Measurements from ENCODE around the gene UIMC1.
A peak's percentile ranks its signal among the peaks of the same experiment; 100 is the strongest.

UIMC1 gene

DNA sequence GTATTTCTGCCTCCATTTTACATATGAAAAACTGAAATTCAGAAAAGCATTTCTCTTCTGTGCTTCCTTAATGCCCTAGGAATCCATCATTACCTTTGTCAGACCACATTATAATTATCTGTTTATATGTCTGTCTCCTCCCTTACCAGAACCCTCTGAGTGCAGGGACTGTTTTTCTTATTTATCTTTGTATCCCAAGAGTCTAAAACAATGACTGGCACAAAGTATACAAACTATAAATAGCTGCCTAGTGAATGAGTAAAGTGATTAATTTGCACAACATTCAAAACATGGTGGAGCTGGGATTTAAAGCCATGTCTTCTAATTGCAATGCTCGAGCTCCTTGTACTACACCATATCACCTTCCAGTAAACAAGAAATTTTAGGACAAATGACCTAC lies 58.1 kb downstream of the UIMC1 start:
- DNase-seq, result no peak

DNA sequence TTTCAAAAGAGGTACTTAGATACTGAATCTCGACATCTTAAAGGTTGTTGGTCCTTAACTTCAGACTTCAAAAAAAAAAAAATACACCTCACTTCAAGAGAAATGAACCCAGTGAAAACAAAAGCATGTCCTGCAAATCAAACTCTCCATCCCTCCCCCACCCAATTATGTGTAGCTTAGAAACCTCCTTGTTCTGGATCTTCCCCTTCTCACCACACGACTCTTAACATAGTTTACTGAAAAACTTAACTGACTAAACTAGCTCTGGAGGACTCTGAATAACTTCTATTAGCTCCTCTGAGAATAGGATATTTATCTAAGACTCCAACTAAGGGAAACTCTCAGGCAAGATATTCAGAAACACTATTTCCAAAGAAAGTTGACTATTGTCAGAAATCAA lies 58.7 kb downstream of the UIMC1 start:
- DNase-seq, result no peak

- no peak for DNase-seq
These were observed 62.3 kb downstream of the UIMC1 start for GRCh38 chr5:176944268-176944667.

DNA sequence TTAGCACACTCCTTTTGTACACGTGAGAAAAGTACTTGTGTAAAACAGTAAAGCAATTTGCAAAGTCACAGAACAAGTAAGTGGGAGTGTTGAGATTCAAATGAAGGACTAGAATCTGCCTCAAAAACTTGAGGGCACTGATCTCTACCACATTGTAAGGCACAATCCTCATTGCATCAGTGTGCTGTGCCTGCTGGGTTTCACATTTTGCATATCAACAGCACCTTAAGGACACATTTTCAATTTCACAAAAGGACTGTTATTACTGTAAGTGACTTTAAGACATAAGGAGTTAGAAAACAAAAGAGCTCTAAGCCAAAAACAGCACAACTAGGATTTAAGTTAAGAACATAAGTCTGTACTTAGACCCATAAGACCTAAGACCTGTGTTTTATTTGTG lies 62.8 kb downstream of the UIMC1 start:
- no peak for DNase-seq

DNA sequence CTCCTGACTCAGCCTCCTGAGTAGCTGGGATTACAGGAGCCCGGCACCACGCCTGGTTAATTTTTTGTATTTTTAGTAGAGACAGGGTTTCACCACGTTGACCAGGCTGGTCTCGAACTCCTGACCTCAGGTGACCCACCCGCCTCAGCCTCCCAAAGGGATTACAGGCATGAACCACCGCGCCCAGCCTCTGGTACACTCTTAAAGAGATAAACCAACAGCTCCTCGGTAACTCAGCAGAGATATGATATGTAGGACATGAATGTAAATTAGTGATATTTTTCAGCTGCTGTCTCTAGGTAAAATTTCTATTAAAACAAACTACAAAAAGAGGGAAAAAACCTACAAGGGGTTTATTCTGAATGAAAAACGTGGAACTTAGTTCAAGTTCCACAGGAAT lies 64.6 kb downstream of the UIMC1 start:
- no peak for DNase-seq

DNA sequence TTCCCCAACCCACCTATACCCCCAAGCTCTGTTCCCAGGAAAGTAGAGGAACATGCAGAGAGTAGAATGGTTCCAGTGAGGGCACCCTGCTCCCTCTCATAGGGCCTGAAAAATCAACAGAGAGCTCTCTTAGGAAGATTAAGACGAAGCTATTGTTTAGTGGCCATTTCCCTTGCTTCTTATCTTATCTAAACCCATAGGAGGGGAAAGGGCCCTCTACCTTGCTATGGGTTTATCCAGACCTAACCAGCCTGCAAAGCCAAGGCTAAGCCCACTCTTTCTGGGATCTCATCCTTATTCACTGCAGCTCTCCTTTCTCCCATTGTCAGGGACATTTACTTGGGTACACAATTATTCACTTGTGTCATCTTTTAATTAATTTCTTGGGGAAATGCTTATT lies 68.1 kb downstream of the UIMC1 start:
- no peak for DNase-seq

DNA sequence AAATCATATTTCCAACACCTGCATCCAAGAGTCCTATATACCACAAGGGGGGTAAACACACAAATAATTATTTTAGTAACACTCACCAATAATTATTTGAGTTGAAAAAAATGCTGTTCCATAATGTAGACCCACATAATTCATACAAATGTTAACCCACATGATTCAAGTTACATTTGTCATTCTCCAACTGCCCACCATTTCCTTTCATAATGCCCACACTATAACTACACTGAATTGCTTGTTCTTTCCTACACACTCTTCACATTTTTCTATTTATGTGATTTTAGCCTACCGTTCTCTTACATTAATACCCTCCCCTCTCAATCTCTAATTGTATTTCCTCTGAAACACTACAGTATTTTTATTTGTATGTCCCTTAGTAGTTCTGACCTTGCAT lies 71.6 kb downstream of the UIMC1 start:
- DNase-seq, result no peak

DNA sequence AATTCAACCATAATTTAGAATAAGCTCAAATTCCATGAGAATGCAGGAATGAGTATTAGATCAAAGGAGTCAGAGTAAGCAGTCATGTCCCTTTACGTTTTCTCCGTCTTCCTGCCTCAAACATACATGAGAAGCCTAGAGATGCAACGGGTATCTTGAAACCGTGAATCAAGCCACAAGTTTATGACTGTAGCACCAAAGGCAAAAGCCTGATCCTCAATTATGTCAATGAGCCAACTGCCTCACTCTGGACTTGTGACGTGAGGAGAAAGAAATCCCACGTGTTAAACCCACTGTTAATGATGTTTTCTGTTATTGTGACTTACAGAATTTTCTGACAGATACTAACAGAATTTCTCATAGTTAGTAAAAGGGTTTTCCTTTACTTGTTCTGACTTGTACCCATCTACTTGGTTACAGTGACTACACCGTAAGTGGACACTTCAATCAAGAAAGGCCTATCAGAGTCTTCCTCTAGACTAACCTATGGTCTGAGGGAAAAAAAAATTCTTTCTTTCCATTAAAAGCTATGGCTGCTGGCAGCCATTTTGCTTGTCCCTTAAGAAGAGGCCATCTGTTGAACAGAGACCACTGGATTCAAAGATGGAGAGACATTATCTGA lies 72.2 kb downstream of the UIMC1 start:
- no peak for DNase-seq

DNA sequence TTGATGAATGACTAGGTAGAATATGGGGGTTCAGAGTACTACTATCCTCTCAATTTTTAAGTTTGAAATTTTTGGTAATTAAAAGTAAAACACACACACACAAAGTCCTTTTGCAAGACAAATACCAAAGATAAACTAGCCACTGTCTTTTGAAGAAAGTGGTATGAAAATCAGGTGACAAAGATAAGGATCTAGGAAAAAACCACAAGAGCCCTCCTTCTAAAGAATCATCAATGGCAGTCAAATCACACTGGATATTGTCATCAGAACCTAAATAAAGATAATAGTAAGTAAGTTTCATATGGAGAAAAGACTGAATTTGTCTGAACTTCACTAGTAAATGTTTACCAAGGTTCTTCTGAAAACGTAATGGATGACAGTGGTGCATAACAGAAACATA lies 76.9 kb downstream of the UIMC1 start:
- DNase-seq, result no peak

DNA sequence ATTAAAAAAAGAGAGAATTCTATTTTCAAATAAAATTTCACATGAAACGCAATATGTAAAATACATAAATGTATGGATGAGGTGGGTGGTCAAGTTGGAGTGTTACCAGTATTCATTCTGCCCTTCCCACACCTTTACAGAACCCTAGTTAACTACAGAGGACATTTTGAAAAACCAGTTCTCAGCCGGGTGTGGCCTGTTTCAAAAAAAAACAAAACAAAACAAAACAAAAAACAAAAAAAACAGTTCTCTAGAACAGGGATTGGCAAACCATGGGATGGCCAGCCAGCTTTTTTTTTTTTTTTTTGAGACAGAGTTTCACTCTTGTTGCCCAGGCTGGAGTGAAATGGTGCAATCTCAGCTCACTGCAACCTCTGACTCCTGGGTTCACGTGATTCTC lies 79.0 kb downstream of the UIMC1 start:
- no peak for DNase-seq

DNA sequence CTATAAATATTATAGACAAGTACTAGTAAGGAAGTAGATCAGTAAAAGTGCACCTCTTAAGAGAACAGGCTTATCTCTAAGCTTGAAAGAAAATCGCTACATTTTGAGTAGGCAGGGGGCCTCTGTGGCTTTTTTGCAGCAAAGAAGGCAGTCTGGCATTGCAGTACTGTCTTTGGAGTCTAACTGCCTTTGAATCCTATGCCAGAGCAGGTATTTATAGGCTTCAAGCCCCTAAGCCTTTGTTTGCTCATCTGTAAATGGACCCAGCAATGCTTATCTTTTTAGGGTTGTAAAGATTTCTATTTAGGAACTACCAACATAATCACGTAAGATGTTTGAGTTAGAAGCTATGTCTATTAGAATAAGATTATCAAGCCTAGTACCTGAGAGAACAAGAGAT lies 83.8 kb downstream of the UIMC1 start:
- DNase-seq, result no peak

GRCh38 chr5:176921714-176922113 lies 84.9 kb downstream of the UIMC1 start:
- peak; percentile 41 for DNase-seq

GRCh38 chr5:176918613-176919012 lies 88.0 kb downstream of the UIMC1 start:
- no peak for DNase-seq

GRCh38 chr5:176916337-176916736 lies 90.2 kb downstream of the UIMC1 start:
- DNase-seq, result no peak

DNA sequence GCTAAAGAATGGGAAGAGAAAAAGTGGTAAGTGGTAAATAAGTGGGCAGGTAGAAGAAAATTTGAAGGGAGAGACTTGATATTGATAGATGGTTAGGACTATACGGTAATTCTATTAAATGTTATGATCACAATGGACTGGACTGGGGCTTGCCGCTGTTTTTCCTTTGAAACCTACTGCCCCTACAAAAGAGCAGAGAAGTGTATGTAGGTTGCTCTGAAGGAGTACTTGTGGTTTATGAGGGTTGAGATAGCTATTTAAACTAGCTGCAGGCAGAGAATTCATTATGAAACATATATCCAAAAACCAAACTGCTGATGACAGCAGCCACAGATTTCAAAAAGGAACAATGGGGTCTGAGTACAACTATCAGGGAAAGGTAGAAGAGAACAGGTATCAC lies 90.7 kb downstream of the UIMC1 start:
- no peak for DNase-seq

DNA sequence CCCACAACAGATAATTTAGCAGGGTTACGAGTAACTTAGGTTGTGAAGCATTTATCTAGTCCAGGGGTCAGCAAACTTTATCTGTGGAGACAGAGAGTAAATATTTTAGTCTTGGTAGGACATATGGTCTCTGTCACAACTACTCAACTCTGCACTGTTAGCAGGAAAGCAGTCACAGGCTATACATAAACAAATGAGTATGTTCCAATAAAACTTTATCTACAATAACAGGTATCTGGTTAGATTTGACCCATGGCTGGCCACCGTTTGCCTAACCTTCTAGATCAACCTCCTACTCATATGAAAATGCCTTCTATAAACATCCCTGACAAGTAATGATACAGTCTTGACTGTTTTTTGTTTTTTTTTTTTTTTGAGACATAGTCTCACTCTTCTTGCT lies 94.5 kb downstream of the UIMC1 start:
- no peak for DNase-seq

GRCh38 chr5:176908675-176909368 lies 97.8 kb downstream of the UIMC1 start:
- no peak for DNase-seq

GRCh38 chr5:176906796-176907195 lies 99.8 kb downstream of the UIMC1 start:
- DNase-seq, result no peak

- no peak for DNase-seq
These were observed 100.5 kb downstream of the UIMC1 start for GRCh38 chr5:176906126-176906525.

DNA sequence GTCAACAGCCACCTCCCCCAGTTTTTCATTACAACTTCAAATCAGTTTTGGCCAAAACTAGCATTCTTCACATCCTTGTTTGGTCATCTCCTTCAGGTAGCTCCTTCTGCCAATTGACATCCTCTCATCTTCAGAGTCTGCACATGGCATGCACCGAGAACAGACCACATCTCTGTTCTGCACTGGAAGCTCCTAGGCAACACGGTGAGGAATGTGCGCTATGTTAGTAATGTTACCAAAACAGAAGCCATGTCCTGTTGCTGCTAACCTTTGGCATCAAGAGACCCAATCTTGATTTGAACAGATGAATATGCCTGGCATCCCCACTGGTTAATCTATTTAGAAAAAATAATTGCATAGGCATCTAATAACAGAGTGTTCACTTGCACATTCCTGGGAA lies 102.3 kb downstream of the UIMC1 start:
- no peak for DNase-seq

- DNase-seq, result no peak
These were observed 103.5 kb downstream of the UIMC1 start for GRCh38 chr5:176902911-176903664.

DNA sequence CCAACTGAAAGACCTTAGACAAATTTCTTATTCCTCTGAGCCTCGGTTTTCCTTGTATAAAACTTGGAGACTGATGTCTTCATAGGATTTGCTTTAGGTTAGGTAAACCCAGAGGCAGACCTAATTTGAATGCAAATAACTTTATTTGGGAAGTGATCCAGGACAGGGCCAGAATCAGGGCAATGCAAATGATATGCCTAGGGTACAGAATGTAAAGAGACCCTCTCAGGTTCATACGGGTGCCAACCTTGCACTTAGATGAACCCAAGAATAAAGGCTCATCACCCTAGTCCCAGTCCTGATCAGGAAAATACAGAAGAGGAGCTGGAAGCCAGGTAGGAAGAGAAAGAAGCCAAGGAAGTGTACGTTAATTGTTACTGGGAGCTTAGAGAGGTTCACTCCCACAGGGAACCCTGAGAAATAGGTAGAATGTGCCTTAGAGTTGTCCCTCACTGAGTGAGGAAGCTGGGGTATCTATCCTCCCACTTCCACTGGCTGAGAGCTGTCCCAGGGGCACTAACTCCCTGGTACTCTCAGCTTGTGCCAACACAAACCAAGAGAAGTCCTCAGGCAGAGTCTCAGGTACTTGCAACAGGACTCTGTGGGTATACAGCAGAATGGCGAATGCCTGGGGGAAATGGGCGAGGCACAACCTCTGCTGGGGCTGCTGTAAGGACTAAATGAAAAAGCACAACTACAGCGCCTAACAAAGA lies 104.3 kb downstream of the UIMC1 start:
- no peak for DNase-seq

GRCh38 chr5:176901260-176902101 lies 105.1 kb downstream of the UIMC1 start:
- DNase-seq, result no peak

Measured in retina (tissue), 1 donor.